ENCODE results near the gene GABBR2.

The GABBR2 gene

GRCh38 chr9:98402019-98402840 lies 306.5 kb downstream of the GABBR2 start:
- no peak for DNase-seq (ENCODE audit: low read depth in 2 of 2)

DNA sequence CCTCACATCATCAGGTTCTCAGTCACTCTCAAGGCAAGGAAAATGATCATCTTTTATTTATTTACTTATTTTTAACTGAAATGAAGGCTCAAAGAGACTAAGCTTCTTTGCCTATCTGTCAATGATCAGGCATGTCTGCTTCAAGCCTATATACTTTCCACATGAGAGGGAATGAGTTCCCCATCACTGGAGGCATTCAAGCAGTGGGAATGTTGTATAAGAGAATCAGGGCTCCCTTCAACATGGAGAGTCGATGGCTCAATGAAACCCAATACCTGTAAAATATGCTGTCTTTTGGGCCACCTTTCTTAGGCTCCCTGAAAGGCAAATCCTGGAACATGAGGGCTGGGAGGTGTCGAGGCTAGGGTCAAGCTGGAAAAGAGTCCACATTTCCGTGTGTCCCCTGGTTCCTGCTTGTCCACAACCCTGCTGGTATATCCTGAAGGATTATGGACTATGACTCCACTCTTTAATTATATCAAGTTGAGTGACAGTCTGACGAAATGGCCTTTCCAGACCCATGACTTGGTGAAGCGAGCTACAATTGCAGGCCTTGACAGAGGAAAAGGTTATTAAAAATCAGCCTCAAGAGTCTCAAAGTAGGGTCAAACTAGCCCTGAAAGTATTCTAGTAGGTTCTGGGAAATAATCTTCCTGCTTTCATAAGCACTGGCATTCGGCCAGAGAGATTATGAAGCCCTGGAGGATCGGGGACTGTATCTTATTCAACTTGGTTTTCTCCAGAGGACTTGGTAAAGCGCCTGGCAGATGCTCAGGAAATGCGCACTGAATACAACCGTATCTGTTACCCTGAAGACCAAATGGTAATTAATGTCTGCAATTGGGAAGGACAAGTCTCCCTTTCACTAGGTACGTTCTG lies 307.4 kb downstream of the GABBR2 start:
- no peak for DNase-seq (ENCODE audit: low read depth in 2 of 2)

- no peak for DNase-seq (ENCODE audit: low read depth in 2 of 2)
Observed at GRCh38 chr9:98399950-98400683, 308.6 kb downstream of the GABBR2 start.

- no peak for DNase-seq (ENCODE audit: low read depth in 2 of 2)
Observed at GRCh38 chr9:98396656-98397055, 312.1 kb downstream of the GABBR2 start.

GRCh38 chr9:98396236-98396635 lies 312.5 kb downstream of the GABBR2 start:
- DNase-seq (ENCODE audit: low read depth in 2 of 2): no peak

DNA sequence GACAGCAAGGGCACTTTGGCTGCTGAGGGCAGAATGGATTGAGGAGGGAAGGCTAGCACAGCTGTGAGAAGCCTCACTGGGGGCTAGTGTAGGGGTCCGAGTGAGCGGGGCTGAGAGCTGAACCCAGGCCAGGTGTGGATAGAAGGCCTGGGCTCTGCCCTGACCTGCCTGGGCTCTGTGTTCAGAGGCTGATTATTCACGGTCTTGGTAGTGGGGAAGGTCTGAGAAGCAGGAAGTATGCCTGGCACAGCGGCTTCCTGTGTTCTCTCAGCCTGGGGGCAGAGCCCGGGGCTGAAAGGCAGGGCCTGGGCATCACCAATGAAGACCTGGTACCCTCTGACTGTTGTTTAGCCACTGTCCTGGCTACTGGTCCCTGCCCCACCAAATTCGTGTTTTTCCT lies 316.9 kb downstream of the GABBR2 start:
- no peak for DNase-seq (ENCODE audit: low read depth in 2 of 2)

DNA sequence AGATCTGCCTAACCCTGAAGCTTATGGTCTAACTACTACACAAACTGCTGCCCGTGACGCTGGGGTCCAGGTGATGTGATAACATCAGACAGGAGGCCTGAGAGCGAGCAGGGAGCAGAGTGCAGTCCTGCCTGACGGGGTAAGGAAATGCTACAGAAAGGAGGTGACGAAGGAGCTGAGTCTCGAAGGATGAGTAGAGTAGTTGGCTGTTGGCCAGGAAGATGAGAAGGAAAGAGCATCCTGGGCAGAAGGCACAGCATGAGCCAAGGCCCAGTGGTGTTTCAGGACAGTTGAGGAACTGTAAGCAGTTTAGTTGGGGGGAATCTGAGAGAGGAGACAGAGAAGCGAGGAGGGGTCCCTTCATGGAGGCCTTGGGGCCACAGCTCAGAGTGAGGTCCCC lies 317.3 kb downstream of the GABBR2 start:
- no peak for DNase-seq (ENCODE audit: low read depth in 2 of 2)

- no peak for DNase-seq (ENCODE audit: low read depth in 2 of 2)
Observed at GRCh38 chr9:98385751-98386150, 323.0 kb downstream of the GABBR2 start.

GRCh38 chr9:98383758-98384157 lies 325.0 kb downstream of the GABBR2 start:
- no peak for DNase-seq (ENCODE audit: low read depth in 2 of 2)

- no peak for DNase-seq (ENCODE audit: low read depth in 2 of 2)
Observed at GRCh38 chr9:98381311-98382103, 327.2 kb downstream of the GABBR2 start.

DNA sequence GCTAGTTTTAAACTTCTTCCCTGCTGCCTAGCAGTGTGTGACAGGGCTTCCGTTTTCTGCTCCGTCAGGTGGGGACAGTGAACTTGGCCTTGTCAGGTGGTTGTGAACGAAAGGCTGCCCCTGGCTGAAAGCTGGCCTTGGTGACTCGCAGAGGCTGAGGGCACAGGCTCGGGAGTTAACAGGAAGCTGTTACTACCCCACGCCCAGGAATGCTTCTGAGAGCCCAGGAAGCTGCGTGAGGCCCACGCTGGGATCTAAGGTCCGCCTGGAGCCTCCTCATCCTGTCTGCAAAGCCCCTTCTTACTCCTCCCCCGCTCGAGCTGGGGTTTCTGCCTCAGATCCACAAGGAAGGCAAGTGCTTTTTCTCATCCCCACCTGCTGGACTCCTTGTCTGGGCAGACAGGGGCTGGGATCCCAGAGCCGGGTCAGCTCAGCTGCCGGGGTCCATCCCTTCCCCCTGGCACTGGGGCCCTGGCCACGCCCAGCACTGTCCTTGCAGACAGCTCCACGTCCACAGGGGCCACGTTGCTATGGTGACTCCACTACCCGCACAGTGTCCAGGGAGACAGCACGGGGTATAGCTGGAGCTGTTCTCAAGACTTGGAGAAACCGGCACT lies 328.6 kb downstream of the GABBR2 start:
- DNase-seq (ENCODE audit: low read depth in 2 of 2): no peak

GRCh38 chr9:98379572-98379971 lies 329.2 kb downstream of the GABBR2 start:
- no peak for DNase-seq (ENCODE audit: low read depth in 2 of 2)

DNA sequence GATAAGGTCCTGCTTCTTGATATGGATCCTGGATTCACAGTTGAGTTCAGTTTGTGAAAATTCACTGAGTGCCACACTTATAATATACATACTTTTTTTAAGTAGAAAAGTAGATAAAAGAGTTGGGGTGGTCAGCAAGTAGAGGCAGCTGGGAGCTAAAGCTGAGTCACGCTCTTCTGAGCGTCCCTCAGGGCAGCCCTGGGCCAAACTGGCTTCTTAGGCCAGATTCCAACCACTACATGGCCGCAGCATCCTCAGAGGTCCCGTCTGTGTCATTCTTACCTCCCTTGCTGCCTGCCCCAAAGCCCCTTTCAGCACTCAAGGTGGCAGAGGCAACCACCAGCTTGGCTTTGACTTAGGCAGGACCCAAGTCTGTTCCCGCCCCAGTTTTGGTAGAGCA lies 329.9 kb downstream of the GABBR2 start:
- no peak for DNase-seq (ENCODE audit: low read depth in 2 of 2)

GRCh38 chr9:98378206-98378780 lies 330.4 kb downstream of the GABBR2 start:
- no peak for DNase-seq (ENCODE audit: low read depth in 2 of 2)

DNA sequence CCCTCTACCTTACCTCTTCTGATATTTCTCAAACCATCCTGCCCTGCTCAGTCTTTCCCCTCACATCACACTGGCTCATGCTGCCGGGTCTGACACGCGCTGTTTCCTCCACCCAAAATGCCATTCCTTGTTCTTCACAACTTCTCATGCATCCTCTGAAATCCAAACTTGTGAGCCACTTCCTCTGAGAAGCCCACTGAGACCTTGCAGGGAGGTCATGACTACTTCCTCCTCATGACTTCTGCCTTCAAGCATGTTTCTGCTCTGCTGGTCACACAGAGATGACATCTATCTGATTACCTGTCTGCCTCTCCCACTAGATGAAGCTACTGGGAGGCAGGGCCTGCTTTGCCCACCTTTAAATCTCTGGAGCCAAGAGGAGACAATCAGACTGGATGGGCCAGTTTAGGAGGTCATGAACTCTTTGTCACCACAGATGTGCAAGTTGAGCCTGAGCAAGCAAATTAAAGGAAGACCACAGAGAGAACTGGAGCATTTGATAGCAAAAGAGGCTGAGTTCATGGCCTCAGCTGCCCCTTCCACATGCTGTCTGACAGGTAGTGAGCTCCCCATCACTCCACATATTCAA lies 333.5 kb downstream of the GABBR2 start:
- no peak for DNase-seq (ENCODE audit: low read depth in 2 of 2)

- DNase-seq (ENCODE audit: low read depth in 2 of 2): no peak
Observed at GRCh38 chr9:98374385-98375051, 334.2 kb downstream of the GABBR2 start.

GRCh38 chr9:98373609-98374008 lies 335.1 kb downstream of the GABBR2 start:
- no peak for DNase-seq (ENCODE audit: low read depth in 2 of 2)

GRCh38 chr9:98372077-98372836 lies 336.5 kb downstream of the GABBR2 start:
- DNase-seq (ENCODE audit: low read depth in 2 of 2): no peak

GRCh38 chr9:98370976-98371315 lies 337.8 kb downstream of the GABBR2 start:
- no peak for DNase-seq (ENCODE audit: low read depth in 2 of 2)

All from stimulated activated CD8-positive, alpha-beta memory T cell treated with anti-CD3 and anti-CD28 coated beads, Interleukin-2, amount 100 ng/mL, for 48 hours (primary cell).